ENCODE results near the gene TXNIP.

GRCh38 chr1:145995148-145995881 is 1.1 kb downstream of the TXNIP start:
- TF ChIP-seq CTCF (IDR thresholded peaks at IDR 0.05; ENCODE audit: insufficient read depth, low read depth, low read length): no peak
- TF ChIP-seq EZH2 (IDR thresholded peaks at IDR 0.05; ENCODE audit: insufficient read depth, low read length): no peak

Measured in astrocyte (in vitro differentiated cells and primary cell).